Measurements from ENCODE around the gene PKP2.

DNA sequence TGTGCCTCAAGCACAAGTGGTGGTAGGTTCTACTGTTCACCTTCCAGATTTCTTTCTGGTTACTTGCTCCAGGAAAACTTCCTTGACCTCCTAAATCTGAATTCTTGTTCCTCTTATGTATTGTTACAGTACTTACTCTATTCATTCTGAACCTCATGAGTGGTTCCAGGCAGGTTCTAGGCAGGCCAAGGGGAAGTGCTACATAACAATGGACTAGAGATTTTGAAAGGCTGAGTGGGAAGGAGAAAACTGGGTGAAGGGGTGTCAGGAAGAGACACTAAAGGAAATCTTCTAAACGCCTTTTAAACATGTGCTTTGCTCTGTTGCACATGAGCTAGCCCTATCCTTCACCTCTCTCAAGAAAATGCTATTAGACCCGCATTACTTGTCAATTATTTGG is 142.5 kb downstream of the PKP2 start:
- TF ChIP-seq, protein P1, sequence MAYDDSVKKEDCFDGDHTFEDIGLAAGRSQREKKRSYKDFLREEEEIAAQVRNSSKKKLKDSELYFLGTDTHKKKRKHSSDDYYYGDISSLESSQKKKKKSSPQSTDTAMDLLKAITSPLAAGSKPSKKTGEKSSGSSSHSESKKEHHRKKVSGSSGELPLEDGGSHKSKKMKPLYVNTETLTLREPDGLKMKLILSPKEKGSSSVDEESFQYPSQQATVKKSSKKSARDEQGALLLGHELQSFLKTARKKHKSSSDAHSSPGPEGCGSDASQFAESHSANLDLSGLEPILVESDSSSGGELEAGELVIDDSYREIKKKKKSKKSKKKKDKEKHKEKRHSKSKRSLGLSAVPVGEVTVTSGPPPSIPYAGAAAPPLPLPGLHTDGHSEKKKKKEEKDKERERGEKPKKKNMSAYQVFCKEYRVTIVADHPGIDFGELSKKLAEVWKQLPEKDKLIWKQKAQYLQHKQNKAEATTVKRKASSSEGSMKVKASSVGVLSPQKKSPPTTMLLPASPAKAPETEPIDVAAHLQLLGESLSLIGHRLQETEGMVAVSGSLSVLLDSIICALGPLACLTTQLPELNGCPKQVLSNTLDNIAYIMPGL (CRISPR knock-in tag; IDR thresholded peaks at IDR 0.05; ENCODE audit: borderline replicate concordance in 1 of 2, low read depth in 1 of 2), result no peak
- TF ChIP-seq, protein P2, sequence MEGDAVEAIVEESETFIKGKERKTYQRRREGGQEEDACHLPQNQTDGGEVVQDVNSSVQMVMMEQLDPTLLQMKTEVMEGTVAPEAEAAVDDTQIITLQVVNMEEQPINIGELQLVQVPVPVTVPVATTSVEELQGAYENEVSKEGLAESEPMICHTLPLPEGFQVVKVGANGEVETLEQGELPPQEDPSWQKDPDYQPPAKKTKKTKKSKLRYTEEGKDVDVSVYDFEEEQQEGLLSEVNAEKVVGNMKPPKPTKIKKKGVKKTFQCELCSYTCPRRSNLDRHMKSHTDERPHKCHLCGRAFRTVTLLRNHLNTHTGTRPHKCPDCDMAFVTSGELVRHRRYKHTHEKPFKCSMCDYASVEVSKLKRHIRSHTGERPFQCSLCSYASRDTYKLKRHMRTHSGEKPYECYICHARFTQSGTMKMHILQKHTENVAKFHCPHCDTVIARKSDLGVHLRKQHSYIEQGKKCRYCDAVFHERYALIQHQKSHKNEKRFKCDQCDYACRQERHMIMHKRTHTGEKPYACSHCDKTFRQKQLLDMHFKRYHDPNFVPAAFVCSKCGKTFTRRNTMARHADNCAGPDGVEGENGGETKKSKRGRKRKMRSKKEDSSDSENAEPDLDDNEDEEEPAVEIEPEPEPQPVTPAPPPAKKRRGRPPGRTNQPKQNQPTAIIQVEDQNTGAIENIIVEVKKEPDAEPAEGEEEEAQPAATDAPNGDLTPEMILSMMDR (CRISPR knock-in tag; IDR thresholded peaks at IDR 0.05), result no peak
- no peak for TF ChIP-seq TAF1 (CRISPR knock-in tag; IDR thresholded peaks at IDR 0.05)
- no peak for TF ChIP-seq MAFF (IDR thresholded peaks at IDR 0.05; ENCODE audit: low read depth, low read length)
